ENCODE measurements around the gene MCTS1. TPM values are rescaled to one million over a fixed set of nuclear protein-coding genes. Genes with fewer than 3 reads are reported as not detected.
A peak's percentile ranks its signal among the peaks of the same experiment; 100 is the strongest.
"Not testable (repeated sequence)": the region's sequence is repeated elsewhere in the genome, so short reads cannot be mapped to it uniquely, and the experiment has no call there.

The MCTS1 gene
- total RNA-seq, 4 donors from 2014 or later = 21.4 to 48.7 (median 36.6) TPM

DNA sequence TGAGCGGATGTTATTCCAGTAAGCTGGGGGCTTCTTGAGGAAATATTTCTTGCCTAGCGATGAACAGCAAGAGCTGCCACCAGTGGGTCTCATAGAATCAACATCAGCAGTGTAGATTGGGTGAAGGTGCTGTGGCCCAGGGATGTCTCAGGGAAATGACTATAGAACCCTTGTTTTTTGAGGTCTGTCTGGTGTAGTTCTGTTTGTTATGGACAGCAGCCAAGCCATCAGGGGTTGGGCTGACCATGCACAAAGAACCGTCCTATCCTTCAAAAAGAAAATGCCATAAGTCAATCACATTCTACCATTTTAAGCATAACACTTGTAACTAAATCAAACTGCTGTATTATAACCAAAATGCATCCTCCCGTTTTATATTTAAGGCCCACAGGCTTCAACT lies 43.2 kb downstream of the MCTS1 start:
- no peak for TF ChIP-seq CTCF (IDR thresholded peaks at IDR 0.05)
- no peak for TF ChIP-seq POLR2A (IDR thresholded peaks at IDR 0.05)

GRCh38 chrX:120652256-120652655 lies 48.4 kb downstream of the MCTS1 start:
- WGBS, 2 donors = 85 to 100% methylated on average over 1 of the region's 1 CpG
- H3K27me3 ChIP-seq; H3K27ac ChIP-seq; H3K4me3 ChIP-seq; H3K4me1 ChIP-seq; DNase-seq; intact Hi-C loops (cut with DNase I); H3K36me3 ChIP-seq; H3K9me3 ChIP-seq: not testable (repeated sequence)

More for the DNA sequence above, 43.2 kb downstream of the MCTS1 start:
- WGBS, 2 donors = 80% methylated on average over 4 of the region's 4 CpGs
- Histone ChIP-seq H3K9me3 (no peaks in the 10 kb centered on the region), H3K27me3 (no peaks in the 10 kb centered on the region), H3K4me1 (no peaks in the 10 kb centered on the region), H3K4me3 (no peak overlapping the region), H3K36me3 (no peaks in the 10 kb centered on the region), H3K27ac (no peak overlapping the region)
- no peak for DNase-seq
- intact Hi-C loops (cut with DNase I) = no loop called here

DNA sequence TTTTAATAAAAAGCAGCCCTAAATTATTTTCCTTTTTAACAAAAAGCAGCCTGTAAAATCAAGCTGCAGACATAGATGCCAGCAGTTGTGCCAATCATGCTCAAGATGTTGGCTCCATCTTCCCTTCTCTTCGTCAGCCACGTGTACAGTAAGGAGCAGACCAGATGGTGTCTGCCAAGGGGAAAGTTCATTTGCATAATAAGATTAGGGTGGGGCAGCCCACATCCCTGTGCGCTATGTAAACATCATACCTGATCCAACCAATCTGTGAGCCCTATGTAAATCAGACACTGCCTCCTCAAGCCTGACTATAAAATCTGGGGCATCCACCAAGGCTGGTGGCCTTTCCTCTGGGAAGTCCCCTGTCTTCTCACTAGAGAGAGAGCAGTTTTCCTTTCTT lies 49.1 kb downstream of the MCTS1 start:
- no peaks in the 10 kb centered on the region for H3K9me3 ChIP-seq
- no peaks in the 10 kb centered on the region for H3K36me3 ChIP-seq
- WGBS, 2 donors = 31 to 44% methylated on average over 2 to 3 of the region's 3 CpGs
- intact Hi-C loops (cut with DNase I) = no loop called here
- no peaks in the 10 kb centered on the region for H3K27me3 ChIP-seq
- no peak overlapping the region for H3K27ac ChIP-seq
- H3K4me1 ChIP-seq = no peaks in the 10 kb centered on the region
- no peak overlapping the region for H3K4me3 ChIP-seq
- no peak for DNase-seq
- no peak for TF ChIP-seq POLR2A (IDR thresholded peaks at IDR 0.05)
- TF ChIP-seq CTCF (IDR thresholded peaks at IDR 0.05) = no peak

- H3K36me3 ChIP-seq = no peaks in the 10 kb centered on the region
- H3K27me3 ChIP-seq = no peaks in the 10 kb centered on the region
- H3K4me1 ChIP-seq = peaks cover 0 to 18% (median 0%) of the 10 kb centered on the region in 3 donors
- no peak for TF ChIP-seq POLR2A (IDR thresholded peaks at IDR 0.05)
- H3K27ac ChIP-seq = peak overlapping the region in 2 of 4 donors; percentile 31 to 77
- intact Hi-C loops (cut with DNase I) = no loop called here
- no peak overlapping the region for H3K4me3 ChIP-seq
- no peaks in the 10 kb centered on the region for H3K9me3 ChIP-seq
- 17 to 51% methylated on average over 1 to 6 of the region's 6 CpGs for WGBS, 2 donors
- no peak for DNase-seq
Measured at GRCh38 chrX:120660637-120661036, 56.7 kb downstream of the MCTS1 start.

Other genes starting within 250 kb of the MCTS1 start
- gene ATP1B4, start 242.0 kb upstream of the MCTS1 start, total RNA-seq = not detected
- 100 to 1,000 TPM; 112 to 192 (median 117) TPM for gene LAMP2, start 134.8 kb upstream of the MCTS1 start, total RNA-seq
- 10 to 100 TPM; 24.7 to 44.9 (median 33.6) TPM for gene CUL4B, start 43.1 kb upstream of the MCTS1 start, total RNA-seq
- 10 to 100 TPM; 13.8 to 30.6 (median 18.9) TPM for gene C1GALT1C1, start 26.0 kb downstream of the MCTS1 start, total RNA-seq